HG03097 (cell line): Measurements from ENCODE around the gene SERF1B.
A peak's percentile ranks its signal among the peaks of the same experiment; 100 is the strongest.
"Not testable (repeated sequence)": the region's sequence is repeated elsewhere in the genome, so short reads cannot be mapped to it uniquely, and the experiment has no call there.

Experiments
- ATAC-seq: cut with Tn5 transposase; IDR thresholded peaks from one replicate; pipeline ENCODE4 v1.9.1; 2021; ENCODE audit not compliant: unreplicated experiment, low FRiP score

Gene SERF1B

DNA sequence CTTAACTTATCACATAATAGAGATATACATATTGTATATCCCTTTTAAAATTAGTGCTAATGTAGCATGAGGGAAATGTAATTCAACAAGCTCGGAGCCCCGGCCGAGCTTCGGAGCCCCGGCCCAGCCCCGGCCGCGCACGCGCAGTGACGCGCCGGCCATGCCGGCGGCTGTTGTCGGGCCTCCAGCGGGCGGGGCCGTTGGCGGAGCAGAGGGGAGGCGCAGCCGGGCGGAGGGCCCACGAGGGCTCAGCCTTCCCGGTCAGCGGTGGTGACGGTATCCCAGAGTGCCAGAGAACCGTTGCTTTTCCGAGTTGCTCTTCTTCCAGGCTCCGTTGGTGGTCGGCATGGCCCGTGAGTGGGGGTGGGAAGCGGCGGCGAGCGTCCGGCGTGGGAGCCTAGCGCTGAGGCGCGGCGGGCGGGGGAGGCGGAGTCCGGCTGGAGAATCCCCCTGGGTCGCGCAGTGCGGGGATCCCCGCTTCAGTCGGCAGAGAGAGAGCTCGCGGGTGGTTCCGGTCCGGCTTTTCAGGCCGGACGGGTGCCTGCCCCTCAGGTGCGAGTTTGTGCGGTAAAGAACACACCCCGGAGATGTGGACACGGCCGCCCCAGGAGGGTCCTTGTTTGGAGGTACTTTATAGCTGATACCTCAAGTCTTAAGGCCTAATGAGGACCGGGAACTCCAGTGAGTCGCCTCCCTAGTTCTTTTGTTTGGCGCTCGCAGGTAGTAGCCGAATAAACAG lies at the start of gene SERF1B:
SERF1B (plus strand) TSS at position 146 of the 739 bp plus-strand sequence; CDS start at position 347, 201 bp downstream.
- ATAC-seq: peak; percentile 79

DNA sequence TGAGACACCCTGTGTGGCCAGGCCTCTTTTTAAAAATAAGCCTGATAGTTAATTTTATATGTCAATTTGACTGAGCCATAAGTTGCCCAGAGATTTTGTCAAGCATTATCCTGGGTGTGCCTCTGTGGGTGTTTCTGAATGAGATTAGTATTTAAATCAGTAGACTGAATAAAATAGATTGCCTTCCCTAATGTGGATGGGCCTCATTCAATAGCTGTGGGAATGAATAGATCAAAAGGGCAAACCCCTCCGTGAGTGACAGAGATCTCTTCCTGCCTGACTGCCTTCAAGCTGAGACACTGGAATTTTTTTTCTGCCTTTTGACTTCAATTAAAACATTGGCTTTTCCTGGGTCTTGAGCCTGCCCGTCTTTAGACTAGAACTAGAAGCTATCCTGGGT lies 33.3 kb upstream of the SERF1B start:
- ATAC-seq: not testable (repeated sequence)

GRCh38 chr5:69995535-69995934 lies 29.5 kb upstream of the SERF1B start:
- ATAC-seq: not testable (repeated sequence)

DNA sequence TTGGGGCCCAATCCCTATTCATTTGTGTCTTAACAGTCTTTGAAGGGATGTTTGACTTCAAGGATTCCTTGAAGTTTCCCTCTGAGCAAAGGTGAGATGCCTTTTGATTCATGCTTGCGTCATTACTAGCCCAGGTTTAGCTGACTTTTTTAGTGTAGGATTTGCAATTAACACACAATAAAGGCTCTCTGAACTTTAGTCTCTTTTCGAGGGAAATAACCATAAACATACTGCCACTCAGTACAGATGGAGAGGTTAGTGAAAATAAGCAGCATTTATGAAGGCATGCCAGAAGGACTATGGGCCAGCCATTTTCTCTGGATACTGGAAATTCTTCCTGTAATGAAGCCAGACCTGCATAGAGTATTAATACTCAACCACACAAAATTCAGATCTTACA lies 4.4 kb upstream of the SERF1B start:
- not testable (repeated sequence) for ATAC-seq

DNA sequence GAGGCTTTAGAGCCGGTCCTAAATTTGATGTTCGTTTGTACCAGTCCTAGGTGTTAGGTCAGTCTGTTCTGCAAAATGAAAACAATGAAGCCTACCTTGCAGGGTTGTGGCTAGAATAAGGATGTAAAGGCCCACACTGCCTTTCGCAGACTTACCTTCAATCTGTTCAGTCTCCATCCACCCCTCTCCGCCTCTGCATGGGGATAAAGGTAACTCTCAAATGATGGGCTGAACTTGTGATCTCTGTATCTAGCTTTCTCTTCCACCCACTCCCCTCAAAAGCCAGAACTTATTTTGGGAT lies 744 bp downstream of the SERF1B start:
- ATAC-seq: peak; percentile 4

DNA sequence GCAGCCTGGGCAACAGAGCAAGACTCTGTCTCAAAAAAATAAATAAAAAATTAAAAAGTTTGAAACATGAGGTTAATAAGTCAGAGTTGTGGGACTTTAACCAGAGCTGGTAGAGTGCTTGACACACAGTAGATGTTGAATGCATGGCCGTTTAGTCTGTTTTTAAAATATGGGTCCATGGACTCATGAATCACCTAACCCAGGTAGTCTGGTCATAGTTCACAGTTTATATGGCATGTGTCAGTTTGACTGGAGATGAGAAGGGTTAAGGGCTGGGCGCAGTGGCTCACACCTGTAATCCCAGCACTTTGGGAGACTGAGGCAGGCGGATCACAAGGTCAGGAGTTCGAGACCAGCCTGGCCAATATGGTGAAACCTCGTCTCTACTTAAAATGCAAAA lies 6.2 kb downstream of the SERF1B start:
- not testable (repeated sequence) for ATAC-seq

GRCh38 chr5:70041411-70041810 lies 16.4 kb downstream of the SERF1B start:
- not testable (repeated sequence) for ATAC-seq

- not testable (repeated sequence) for ATAC-seq
Observed at GRCh38 chr5:70049790-70050142, 24.7 kb downstream of the SERF1B start.

GRCh38 chr5:70056289-70056942 lies 31.4 kb downstream of the SERF1B start:
- ATAC-seq: not testable (repeated sequence)

- not testable (repeated sequence) for ATAC-seq
Observed at GRCh38 chr5:70057140-70057539, 32.1 kb downstream of the SERF1B start.

DNA sequence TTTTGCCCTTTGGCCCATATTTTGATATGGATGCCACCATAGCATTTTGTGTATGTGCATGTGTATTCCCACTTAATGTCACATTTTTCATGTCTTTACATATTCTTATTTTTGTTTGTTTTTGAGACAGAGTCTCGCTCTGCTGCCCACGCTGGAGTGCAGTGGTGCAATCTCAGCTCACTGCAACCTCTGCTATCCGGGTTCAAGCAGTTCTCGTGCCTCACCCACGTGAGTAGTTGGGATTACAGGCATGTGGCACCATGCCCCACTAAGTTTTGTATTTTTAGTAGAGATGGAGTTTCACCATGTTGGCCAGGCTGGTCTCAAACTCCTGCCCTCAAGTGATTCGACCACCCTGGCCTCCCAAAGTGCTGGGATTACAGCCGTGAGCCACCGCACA lies 52.6 kb downstream of the SERF1B start:
- ATAC-seq: not testable (repeated sequence)

DNA sequence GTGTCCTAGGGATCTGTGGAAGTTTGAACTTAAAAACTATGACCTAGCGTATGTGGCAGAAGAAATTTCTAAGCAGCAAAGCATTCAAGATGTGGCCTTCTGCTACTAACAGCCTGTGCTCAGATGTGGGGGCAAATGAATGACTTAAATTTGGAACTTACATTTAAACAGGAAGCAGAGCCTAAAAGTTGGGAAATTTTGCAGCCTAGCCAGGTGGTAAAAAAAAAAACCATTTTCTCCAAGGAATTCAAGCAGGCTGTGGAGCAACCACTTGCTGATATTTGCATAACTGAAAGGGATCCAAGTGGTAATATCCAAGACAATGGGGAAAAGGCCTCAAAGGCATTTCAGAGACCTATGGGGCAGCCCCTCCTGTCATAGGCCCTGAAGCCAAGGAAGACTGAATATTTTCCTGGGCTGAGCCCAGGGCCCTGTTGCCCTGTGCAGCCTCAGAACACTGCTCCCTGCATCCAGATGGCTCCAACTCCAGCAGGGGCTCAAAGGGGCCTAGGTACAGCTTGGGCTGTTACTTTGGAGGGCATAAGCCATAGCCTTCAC lies 63.9 kb downstream of the SERF1B start:
- not testable (repeated sequence) for ATAC-seq

- not testable (repeated sequence) for ATAC-seq
Observed at GRCh38 chr5:70091776-70092175, 66.7 kb downstream of the SERF1B start.
